ENCODE data around the gene GLP2R.

The GLP2R gene

GRCh38 chr17:9821921-9822320, 3.8 kb upstream of the GLP2R start, which contains the start of gene GSG1L2:
Gene GSG1L2 (minus strand): TSS chr17:9822079. CDS start chr17:9822071, 8 bp downstream.
- DNase-seq (ENCODE audit: low read depth), result no peak
- TF ChIP-seq CTCF (IDR thresholded peaks at IDR 0.05; ENCODE audit: low read depth, low read length) (no peak), POLR2A (IDR thresholded peaks at IDR 0.05; ENCODE audit: extremely low read depth, insufficient read length) (no peak), MYC (IDR thresholded peaks at IDR 0.05; ENCODE audit: low read depth, low read length) (no peak), MAX (IDR thresholded peaks at IDR 0.05; ENCODE audit: low read depth, low read length) (no peak)
- no peak within 1 kb of the TSS for H3K4me3 ChIP-seq (ENCODE audit: low read depth, low read length)

- peak; percentile 12 for DNase-seq (ENCODE audit: low read depth)
- peak; percentile 40 for TF ChIP-seq CTCF (IDR thresholded peaks at IDR 0.05; ENCODE audit: low read depth, low read length)
- no peak for TF ChIP-seq MAX (IDR thresholded peaks at IDR 0.05; ENCODE audit: low read depth, low read length)
- no peak overlapping the region for H3K4me3 ChIP-seq (ENCODE audit: low read depth, low read length)
These were observed 1.6 kb upstream of the GLP2R start for GRCh38 chr17:9824094-9824493.

GRCh38 chr17:9824797-9825338, 856 bp upstream of the GLP2R start:
- no peak for DNase-seq (ENCODE audit: low read depth)
- no peak overlapping the region for H3K4me3 ChIP-seq (ENCODE audit: low read depth, low read length)
- no peak for TF ChIP-seq MAX (IDR thresholded peaks at IDR 0.05; ENCODE audit: low read depth, low read length)
- no peak for TF ChIP-seq CTCF (IDR thresholded peaks at IDR 0.05; ENCODE audit: low read depth, low read length)
- no peak for TF ChIP-seq MYC (IDR thresholded peaks at IDR 0.05; ENCODE audit: low read depth, low read length)
- no peak for TF ChIP-seq POLR2A (IDR thresholded peaks at IDR 0.05; ENCODE audit: extremely low read depth, insufficient read length)

GRCh38 chr17:9828296-9829295, 2.9 kb downstream of the GLP2R start:
- H3K4me3 ChIP-seq (ENCODE audit: low read depth, low read length), result no peak overlapping the region
- no peak for DNase-seq (ENCODE audit: low read depth)
- no peak for TF ChIP-seq CTCF (IDR thresholded peaks at IDR 0.05; ENCODE audit: low read depth, low read length)
- TF ChIP-seq MYC (IDR thresholded peaks at IDR 0.05; ENCODE audit: low read depth, low read length), result no peak
- TF ChIP-seq MAX (IDR thresholded peaks at IDR 0.05; ENCODE audit: low read depth, low read length), result no peak
- TF ChIP-seq POLR2A (IDR thresholded peaks at IDR 0.05; ENCODE audit: extremely low read depth, insufficient read length), result no peak

- DNase-seq (ENCODE audit: low read depth), result no peak
- H3K4me3 ChIP-seq (ENCODE audit: low read depth, low read length), result no peak overlapping the region
- no peak for TF ChIP-seq CTCF (IDR thresholded peaks at IDR 0.05; ENCODE audit: low read depth, low read length)
- no peak for TF ChIP-seq MAX (IDR thresholded peaks at IDR 0.05; ENCODE audit: low read depth, low read length)
- no peak for TF ChIP-seq MYC (IDR thresholded peaks at IDR 0.05; ENCODE audit: low read depth, low read length)
- TF ChIP-seq POLR2A (IDR thresholded peaks at IDR 0.05; ENCODE audit: extremely low read depth, insufficient read length), result no peak
These were observed 3.6 kb downstream of the GLP2R start for GRCh38 chr17:9829343-9829742.

All from NB4 (cell line).